Stimulated activated CD8-positive, alpha-beta memory T cell treated with anti-CD3 and anti-CD28 coated beads, Interleukin-4, amount 100 ng/mL, for 24 hours (primary cell): ENCODE results near the gene SIK1.
"Not testable (repeated sequence)": the region's sequence is repeated elsewhere in the genome, so short reads cannot be mapped to it uniquely, and the experiment has no call there.

ENCODE experiments used
- DNase-seq: peaks from one replicate; pipeline ENCODE4 v3.0.0-alpha.2; 2020; ENCODE audit warnings: low read depth

SIK1 gene

DNA sequence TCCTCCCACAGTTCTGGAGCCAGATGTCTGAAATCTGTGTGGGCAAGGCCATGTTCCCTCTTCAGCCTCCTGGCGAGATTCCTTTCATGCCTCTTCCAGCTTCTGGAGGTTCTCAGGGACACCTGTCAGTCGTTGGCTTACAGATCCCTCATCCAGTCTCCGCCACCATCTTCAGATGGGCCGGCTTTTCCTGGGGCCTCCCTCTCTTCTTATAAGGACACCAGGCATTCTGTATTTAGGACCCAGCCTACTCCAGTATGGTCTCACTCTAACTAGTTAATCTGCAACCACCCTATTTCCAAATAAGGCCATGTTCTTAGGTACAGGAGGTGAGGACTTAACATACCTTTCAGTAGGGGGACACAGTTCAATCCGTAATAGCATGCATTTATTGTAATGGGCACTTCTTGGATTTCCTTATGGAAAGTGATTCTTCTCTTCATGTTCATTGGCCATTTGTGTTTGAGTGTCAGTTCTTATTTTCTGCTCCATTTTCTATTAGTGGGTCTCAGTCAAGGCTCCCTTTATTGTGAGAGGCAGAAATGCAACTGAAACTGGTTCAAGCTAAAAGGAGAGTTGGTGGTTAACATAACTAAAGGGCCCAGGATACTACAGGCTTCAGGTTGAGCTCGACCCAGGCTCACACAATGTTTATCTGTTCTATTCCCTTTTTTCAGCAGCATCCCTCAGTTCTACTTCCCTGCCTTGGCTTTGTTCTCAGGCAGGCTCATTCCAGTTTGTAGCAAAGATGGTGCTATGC is 12.6 kb upstream of the SIK1 start:
- not testable (repeated sequence) for DNase-seq

DNA sequence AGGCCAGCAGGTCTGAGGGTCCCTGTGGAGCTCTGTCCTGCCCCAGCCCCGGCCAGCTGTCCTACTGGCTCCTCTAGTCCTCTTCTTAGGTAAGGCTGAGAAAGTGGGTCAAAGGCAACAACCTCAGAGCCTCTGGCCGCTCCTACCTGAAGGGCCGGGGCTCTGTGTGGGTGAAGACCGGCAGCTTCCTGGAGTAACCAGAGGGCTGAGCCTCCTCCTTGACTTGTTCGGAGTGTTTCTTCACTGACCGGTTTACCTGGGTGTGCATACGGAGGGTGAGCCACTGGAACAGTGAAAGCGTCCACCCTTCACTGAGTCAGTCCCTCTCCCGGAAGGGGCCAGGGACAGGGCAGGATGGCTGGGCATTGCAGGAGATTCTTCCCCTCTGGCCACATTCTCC is 9.3 kb upstream of the SIK1 start:
- not testable (repeated sequence) for DNase-seq

GRCh38 chr21:43433340-43434136 is 6.6 kb upstream of the SIK1 start:
- not testable (repeated sequence) for DNase-seq

DNA sequence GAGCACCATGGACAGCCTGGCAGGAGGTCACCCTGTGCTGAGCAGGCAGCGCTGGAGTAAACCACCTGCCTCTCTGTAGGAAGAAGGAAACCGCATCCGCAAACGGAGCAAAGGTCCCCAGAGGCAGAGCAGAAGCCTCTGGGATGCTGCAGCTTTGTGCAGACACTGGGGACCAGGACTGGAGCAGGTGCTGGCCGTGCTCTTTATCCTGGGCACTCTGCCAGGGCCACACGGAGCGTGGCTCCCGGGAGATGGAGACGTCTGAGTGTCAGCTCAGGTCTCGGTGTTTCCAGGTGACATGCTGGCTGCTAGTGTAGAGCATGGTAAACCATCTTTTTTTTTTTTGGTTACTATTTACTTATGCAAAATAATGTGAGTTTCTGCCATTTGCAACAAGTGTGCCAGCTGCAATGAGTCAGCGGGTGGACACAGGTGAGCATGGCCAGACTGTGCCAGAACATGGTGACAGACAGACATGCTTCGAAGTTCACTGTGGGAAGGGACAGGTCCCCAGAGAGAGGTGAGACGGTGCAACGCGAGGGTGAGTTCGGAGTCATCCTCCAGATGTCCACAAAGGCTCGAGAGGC is 4.0 kb upstream of the SIK1 start:
- DNase-seq, result not testable (repeated sequence)

DNA sequence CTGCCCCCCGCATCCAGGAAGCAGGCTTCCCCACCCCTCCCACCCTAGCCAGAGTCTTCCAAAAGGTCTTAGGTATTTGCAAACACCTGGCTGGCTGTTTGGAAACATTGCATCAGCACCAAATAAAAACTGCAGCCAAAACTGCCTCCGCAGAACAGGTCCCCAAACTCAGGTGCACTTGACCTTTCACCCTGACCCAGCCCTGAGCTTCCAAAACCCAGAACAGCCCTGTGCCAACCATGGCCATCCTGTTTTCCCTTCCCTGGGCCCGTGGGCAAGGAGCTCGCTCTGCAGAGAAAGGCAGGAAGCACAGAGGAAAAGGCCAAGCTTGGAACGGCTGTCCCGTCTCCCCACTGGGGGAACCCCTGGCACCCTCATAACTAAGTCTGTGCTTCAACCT is 2.0 kb upstream of the SIK1 start:
- not testable (repeated sequence) for DNase-seq

- DNase-seq, result not testable (repeated sequence)
Measured at GRCh38 chr21:43427242-43427559, 270 bp upstream of the SIK1 start.

DNA sequence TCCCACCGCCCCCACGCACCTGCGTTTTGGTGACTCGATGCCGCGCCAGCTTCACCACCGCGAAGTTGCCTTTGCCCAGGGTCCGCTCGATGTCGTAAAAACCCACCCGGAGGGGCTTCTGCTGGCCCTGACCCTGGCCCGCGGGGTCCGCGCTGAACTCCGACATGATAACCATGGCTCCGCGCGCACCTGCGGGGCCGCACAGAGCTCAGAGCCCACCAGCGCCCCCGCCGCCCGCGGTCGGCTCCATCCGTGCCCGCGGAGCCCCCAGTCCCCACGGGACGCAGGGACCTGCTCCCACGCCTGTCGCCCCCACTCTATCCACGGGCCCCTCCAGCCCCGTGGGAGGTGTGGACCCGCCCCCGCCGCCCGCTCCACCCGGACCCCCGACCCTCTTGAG is 927 bp downstream of the SIK1 start:
- DNase-seq, result not testable (repeated sequence)

DNA sequence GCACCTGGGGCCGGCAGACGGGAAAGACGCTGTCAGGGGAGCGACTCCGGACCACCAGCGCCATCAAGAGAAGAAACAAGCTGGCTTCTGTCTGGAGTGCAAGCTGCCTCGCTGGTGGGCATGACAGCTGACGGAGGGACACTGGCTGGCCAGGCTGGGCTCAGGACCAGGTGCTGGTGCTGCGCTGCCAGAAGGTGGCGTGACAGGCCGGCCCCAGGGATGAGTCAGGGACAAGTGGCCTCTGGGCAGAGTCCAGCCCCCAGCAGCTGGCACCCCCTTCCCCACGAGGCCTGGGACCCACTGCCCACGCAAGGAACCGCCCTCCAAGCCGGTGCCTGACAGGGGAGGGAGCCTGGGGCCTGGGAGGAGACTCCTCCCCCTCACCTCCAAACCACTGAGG is 7.5 kb downstream of the SIK1 start:
- DNase-seq, result not testable (repeated sequence)

DNA sequence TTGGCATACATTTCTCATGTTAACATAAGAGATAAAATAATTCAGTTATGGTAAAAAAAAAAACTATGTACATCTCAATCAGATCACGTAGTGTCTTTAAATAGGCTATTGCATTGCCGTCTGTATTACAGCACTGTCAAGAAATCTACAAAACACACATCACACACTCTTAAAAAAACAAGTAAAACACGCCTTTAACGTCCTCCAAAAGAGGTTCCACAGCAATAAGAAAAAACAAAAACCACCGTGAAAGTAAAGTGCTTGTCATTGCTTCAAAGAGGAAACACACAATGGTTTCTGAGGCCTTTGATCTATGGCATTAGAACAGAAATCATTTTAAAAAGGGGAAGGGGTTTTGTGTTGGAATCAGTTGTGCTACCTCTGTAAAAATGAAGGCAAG is 12.4 kb downstream of the SIK1 start:
- DNase-seq, result not testable (repeated sequence)

DNA sequence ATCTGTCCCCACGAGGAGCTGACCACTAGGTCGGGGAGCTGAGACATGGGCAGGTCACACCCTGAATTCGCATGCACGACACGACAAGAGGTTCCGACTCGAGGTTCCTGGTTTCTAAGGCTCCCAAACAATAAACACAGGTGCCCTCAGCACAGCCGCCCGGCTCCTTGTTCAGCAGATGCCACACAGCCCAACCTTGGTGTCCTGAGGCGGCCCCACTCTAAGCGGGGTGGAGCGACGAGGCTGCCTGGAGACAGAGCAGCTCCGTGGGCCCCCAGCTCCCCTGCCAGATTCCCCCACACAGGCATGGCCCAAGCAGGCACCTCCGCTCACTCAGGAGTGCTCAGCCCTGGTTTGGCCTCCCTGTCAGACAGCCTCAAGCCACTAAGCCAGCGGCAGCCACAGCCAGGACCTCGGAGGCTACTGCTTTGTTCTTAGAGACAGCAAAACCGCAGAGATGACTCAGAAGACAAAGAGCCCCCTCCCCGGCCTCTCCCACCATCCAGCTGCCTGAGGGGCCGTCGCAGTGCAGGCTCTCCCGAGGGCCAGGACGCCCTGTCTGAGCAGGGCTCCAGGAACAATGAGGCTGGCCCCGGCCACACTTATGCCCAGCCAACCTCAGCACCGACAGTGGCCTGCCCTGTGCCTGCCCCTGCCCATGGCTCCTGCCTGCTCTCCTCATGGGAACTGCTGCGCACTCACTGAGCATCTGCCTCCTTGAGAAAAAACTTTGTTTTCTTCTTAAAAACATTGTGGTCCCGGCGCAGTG is 14.7 kb downstream of the SIK1 start:
- DNase-seq, result not testable (repeated sequence)

DNA sequence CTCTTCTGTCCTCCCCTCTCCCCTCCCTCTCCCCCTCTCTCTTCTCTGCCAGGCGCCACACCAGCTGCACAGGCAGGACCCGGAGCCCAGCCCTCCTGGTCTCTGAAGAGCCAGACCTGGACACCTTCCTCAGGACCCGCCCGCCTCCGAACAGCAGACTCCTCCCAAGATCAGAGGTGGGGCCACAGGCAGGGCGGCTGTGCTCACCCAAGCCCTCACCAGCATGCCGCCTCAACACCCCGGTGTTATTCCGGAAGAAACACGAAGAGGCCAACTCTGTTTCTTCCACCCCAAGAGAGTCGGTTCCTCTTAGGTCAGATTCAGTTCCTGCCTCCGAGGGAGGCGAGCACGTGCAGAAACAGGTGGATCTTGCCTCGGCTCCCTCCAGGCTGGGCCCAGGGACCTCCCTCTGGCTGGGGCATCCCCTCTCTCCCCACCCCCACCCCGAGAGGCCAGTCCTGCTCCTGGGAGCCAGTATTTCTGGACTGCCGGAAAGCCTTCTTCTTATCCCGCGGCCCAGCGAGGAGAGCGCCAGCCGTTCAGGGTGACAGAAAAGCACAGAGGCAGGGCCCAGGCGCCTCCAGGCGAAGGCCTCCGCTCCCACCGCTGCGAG is 16.4 kb downstream of the SIK1 start:
- not testable (repeated sequence) for DNase-seq

DNA sequence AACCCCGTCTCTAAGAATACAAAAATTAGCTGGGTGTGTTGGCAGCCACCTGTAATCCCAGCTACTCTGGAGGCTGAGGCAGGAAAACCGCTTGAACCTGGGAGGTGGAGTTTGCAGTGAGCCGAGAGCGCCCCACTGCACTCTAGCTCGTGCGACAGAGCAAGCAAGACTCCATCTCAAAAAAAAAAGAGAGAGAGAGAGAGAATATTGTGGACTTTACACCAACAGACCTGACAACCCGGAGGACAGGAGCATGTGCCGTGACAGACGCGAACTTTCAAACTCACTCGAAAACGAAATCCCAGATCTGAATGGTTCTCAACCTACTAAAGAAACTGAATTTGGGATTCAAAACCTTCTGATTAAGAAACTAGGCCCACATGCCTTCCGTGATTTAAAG is 19.8 kb downstream of the SIK1 start:
- not testable (repeated sequence) for DNase-seq

DNA sequence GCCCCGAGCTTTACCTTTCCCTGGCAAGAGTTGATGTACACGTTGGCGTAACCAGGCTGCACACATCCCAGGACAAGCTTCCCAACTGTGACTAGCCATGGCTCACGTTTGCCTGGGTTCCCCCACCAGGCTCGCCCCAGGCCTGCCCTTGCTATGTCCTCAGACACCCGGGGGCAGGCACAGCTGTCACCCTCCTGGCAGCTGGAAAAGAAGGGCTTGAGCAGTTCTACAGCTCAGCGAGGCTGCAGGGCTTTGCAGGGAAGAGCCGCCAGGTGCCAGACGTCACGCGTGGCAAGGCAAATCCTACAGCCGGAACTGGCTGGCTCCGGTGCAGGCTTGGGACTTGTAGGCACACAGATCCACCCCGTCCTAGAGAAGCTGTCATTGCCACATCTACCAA is 22.5 kb downstream of the SIK1 start:
- not testable (repeated sequence) for DNase-seq

GRCh38 chr21:43403651-43404430 is 23.1 kb downstream of the SIK1 start:
- DNase-seq, result not testable (repeated sequence)

- not testable (repeated sequence) for DNase-seq
Measured at GRCh38 chr21:43401125-43401524, 25.8 kb downstream of the SIK1 start.

GRCh38 chr21:43399595-43400015 is 27.3 kb downstream of the SIK1 start:
- not testable (repeated sequence) for DNase-seq

DNA sequence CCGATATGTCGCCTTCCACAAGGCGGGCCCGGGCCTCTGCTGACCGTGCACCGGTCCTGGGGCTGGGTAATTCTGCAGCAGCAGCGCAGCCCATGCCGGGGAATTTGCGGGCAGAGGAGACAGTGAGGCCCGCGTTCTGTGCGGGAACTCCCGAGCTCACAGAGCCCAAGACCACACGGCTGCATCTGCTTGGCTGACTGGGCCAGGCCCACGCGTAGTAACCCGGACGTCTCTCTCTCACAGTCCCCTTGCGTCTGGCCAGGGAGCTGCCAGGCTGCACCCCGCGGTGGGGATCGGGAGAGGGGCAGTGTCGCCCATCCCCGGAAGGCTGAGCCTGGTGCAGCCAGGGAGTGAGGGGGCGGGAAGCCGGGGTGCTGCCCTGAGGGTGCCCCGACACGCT is 27.8 kb downstream of the SIK1 start:
- not testable (repeated sequence) for DNase-seq

GRCh38 chr21:43398533-43398932 is 28.4 kb downstream of the SIK1 start:
- DNase-seq, result not testable (repeated sequence)

DNA sequence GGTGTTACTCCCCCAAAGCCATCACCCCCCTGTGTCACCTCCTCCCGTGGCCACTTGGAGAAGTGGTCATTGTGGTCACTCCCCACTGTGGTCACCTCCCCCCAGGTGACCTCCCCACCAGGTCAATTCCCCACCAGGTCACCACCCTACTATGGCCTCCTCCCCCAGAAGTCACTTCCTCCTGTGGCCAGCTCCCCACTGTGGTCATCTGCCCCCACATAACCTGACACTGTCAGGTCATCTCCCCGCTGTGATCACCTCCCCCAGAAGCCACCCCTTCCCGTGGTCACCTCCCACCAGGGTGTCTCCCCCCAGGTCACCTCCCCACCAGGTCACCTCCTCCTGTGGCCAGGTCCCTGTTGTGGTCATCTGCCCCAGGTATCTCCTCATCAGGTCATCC is 28.9 kb downstream of the SIK1 start:
- DNase-seq, result not testable (repeated sequence)

- DNase-seq, result not testable (repeated sequence)
Measured at GRCh38 chr21:43397439-43397808, 29.5 kb downstream of the SIK1 start.
